NT2/D1 (cell line): ENCODE data around the gene NXPE4.

Experiments used
- SUZ12 ChIP-seq: IDR thresholded peaks from 2 replicates; pipeline ENCODE4 v1.6.1; 2011; ENCODE audit not compliant: insufficient read length, insufficient read depth; ENCODE audit errors: extremely low read depth
- YY1 ChIP-seq: IDR thresholded peaks from 2 replicates; pipeline ENCODE4 v1.6.1; 2011; ENCODE audit not compliant: insufficient read length, insufficient read depth
- ZNF274 ChIP-seq: IDR thresholded peaks from 2 replicates; pipeline ENCODE4 v1.6.1; 2011; ENCODE audit warnings: mild to moderate bottlenecking, low read depth, low read length

DNA sequence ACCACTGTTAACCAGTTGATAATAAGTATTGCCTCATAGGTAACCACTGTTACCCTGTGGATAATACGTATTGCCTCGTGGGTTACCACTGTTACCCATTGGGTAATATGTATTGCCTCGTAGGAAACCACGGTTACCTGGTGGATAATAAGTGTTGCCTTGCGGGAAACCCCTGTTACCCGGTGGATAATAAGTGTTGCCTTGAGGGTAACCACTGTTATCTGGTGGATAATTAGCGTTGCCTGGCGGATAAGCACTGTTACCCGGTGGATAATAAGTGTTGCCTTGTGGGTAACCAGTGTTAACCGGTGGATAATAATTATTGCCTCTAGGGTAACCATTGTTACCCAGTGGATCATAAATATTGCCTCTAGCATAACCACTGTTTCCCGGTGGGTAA is 27.3 kb upstream of the NXPE4 start:
- TF ChIP-seq ZNF274 (no peak), YY1 (no peak), SUZ12 (no peak)
